ENCODE measurements around the gene FBXO4. TPM values are rescaled to one million over a fixed set of nuclear protein-coding genes. Genes with fewer than 3 reads are reported as not detected.
A peak's percentile ranks its signal among the peaks of the same experiment; 100 is the strongest.

FBXO4 gene
- total and polyA plus RNA-seq, 7 donors = 5.5 to 12.3 (median 8.5) TPM

- no peaks in the 10 kb centered on the region for H3K9me3 ChIP-seq
- H3K27ac ChIP-seq = no peak overlapping the region
- H3K36me3 ChIP-seq = no peaks in the 10 kb centered on the region
- H3K27me3 ChIP-seq = no peaks in the 10 kb centered on the region
- TF ChIP-seq POLR2AphosphoS5 (IDR thresholded peaks at IDR 0.05) (no peak), POLR2A (IDR thresholded peaks at IDR 0.05) (no peak), EP300 (IDR thresholded peaks at IDR 0.05) (no peak)
- TF ChIP-seq, protein P1, sequence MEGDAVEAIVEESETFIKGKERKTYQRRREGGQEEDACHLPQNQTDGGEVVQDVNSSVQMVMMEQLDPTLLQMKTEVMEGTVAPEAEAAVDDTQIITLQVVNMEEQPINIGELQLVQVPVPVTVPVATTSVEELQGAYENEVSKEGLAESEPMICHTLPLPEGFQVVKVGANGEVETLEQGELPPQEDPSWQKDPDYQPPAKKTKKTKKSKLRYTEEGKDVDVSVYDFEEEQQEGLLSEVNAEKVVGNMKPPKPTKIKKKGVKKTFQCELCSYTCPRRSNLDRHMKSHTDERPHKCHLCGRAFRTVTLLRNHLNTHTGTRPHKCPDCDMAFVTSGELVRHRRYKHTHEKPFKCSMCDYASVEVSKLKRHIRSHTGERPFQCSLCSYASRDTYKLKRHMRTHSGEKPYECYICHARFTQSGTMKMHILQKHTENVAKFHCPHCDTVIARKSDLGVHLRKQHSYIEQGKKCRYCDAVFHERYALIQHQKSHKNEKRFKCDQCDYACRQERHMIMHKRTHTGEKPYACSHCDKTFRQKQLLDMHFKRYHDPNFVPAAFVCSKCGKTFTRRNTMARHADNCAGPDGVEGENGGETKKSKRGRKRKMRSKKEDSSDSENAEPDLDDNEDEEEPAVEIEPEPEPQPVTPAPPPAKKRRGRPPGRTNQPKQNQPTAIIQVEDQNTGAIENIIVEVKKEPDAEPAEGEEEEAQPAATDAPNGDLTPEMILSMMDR (IDR thresholded peaks at IDR 0.05) = no peak
- intact Hi-C loops (cut with DNase I) = no loop called here
- H3K4me3 ChIP-seq = no peak overlapping the region
- H3K4me1 ChIP-seq = no peaks in the 10 kb centered on the region
- no peak for DNase-seq
Measured at GRCh38 chr5:41892031-41892430, 33.0 kb upstream of the FBXO4 start.

- intact Hi-C loops (cut with DNase I) = no loop called here
- H3K27me3 ChIP-seq = no peaks in the 10 kb centered on the region
- no peak for DNase-seq
- H3K27ac ChIP-seq = no peak overlapping the region
- no peaks in the 10 kb centered on the region for H3K9me3 ChIP-seq
- WGBS, 2 donors = 75 to 83% methylated on average over 3 of the region's 3 CpGs
- no peak overlapping the region for H3K4me3 ChIP-seq
- no peaks in the 10 kb centered on the region for H3K4me1 ChIP-seq
- no peak for TF ChIP-seq POLR2A (IDR thresholded peaks at IDR 0.05)
- no peak for TF ChIP-seq EP300 (IDR thresholded peaks at IDR 0.05)
- TF ChIP-seq POLR2AphosphoS5 (IDR thresholded peaks at IDR 0.05) = no peak
- TF ChIP-seq, protein P1 (IDR thresholded peaks at IDR 0.05) = no peak
- no peaks in the 10 kb centered on the region for H3K36me3 ChIP-seq
Measured at GRCh38 chr5:41893074-41893851, 31.8 kb upstream of the FBXO4 start.

- 36 to 50% methylated on average over 2 of the region's 2 CpGs for WGBS, 2 donors
- DNase-seq = no peak
- intact Hi-C loops (cut with DNase I) = no loop called here
- Histone ChIP-seq H3K9me3 (no peaks in the 10 kb centered on the region), H3K36me3 (no peaks in the 10 kb centered on the region), H3K4me3 (no peak overlapping the region), H3K4me1 (no peaks in the 10 kb centered on the region), H3K27me3 (no peaks in the 10 kb centered on the region), H3K27ac (no peak overlapping the region)
- TF ChIP-seq, protein P1 (IDR thresholded peaks at IDR 0.05) = no peak
- TF ChIP-seq EP300 (IDR thresholded peaks at IDR 0.05) (no peak), POLR2A (IDR thresholded peaks at IDR 0.05) (no peak), POLR2AphosphoS5 (IDR thresholded peaks at IDR 0.05) (no peak)
Measured at GRCh38 chr5:41896230-41896629, 28.9 kb upstream of the FBXO4 start.

DNA sequence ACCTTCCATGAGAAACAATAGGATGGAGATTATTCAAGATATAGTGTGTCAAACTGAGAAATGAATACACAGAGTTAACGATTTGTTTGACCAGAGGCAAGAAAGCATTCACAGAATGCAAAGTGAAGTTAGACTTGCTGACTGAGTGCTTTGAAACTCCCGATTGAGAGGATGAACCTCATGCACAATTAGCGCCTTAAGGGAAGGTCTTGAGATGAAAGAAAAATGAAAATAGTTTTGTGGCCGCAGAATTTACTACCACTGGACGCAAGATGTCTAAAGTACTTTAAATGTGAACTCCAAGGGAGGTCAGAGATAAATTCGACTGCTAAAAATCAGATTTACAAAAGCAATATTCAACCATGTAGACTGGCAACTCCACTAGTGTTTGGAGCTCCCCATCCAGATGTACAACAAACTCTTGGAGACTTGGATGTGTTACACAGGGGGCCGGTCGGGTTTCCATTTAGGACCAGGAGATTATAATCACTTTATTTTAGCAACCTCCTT, 21.6 kb upstream of the FBXO4 start:
- peak overlapping the region; percentile 86 to 95 (median 92) for H3K27ac ChIP-seq
- no peaks in the 10 kb centered on the region for H3K27me3 ChIP-seq
- WGBS, 2 donors = 42 to 44% methylated on average over 8 of the region's 8 CpGs
- no peaks in the 10 kb centered on the region for H3K9me3 ChIP-seq
- H3K4me3 ChIP-seq = peak overlapping the region; percentile 41 to 81 (median 67)
- intact Hi-C loops (cut with DNase I) = loop anchor here (10.0 kb wide), 1 partner anchor 1221 kb away; the partner anchor contains the start of gene ZNF131
- no peak for DNase-seq
- TF ChIP-seq POLR2AphosphoS5 (IDR thresholded peaks at IDR 0.05) = no peak
- TF ChIP-seq, protein P1 (IDR thresholded peaks at IDR 0.05) = no peak
- peaks cover 0 to 41% (median 17%) of the 10 kb centered on the region in 4 donors for H3K4me1 ChIP-seq
- peaks cover 0 to 13% (median 2%) of the 10 kb centered on the region in 4 donors for H3K36me3 ChIP-seq
